HUDEP-2 (cell line): ENCODE measurements around the gene CTU1.
A peak's percentile ranks its signal among the peaks of the same experiment; 100 is the strongest.
"Not testable (repeated sequence)": the region's sequence is repeated elsewhere in the genome, so short reads cannot be mapped to it uniquely, and the experiment has no call there.

Experiments used
- DNase-seq, 76 experiments: peaks; one replicate each; lab custom pipeline; 2025; ENCODE audit not compliant: unreplicated experiment in 76 of 76; lab: John Stamatoyannopoulos, UW

Gene CTU1

GRCh38 chr19:51108066-51108804 is at the start of gene CTU1:
TSS of gene CTU1 (minus strand) at chr19:51108409. CDS start at chr19:51104569, 3,840 bp downstream.
- peak; percentile 76 to 100 (median 99) for DNase-seq

DNA sequence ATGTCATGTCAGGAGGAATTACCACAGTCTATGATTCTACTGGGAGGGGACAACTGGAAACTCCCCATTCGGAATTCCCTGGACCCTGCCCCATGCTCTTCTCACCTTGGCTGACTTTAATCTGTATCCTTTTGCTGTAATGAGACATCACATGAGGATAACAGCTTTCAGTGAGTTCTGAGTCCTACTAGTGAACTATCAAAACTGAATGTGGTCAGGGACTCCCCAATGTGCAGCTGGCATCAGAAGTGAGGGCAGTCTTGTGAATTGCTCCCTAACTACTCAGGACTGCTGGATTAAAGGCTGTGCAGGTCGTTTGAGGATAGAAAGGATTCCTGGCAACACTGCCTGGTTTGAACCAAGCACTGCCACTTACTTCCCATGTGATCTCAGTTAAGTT is 49.1 kb upstream of the CTU1 start:
- no peak for DNase-seq

- no peak for DNase-seq
These were observed 48.5 kb upstream of the CTU1 start for GRCh38 chr19:51156710-51157109.

- DNase-seq: no peak
These were observed 42.4 kb upstream of the CTU1 start for GRCh38 chr19:51150627-51151026.

DNA sequence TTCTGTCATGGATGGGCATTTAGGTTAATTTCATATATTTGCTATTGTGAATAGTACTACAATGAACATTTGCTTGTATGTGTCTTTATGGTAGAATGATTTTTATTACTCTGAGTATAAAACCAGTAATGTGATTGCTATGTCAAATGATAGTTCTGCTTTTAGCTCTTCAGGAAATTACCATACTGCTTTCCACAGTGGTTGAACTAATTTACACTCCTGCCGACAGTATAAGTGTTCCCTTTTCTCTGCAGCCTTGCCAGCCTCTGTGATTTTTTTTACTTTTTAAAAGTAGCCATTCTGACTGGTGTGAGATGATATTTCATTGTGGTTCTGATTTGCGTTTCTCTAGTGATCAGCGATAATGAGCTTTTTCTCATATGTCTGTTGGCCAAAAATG is 40.4 kb upstream of the CTU1 start:
- DNase-seq: no peak

DNA sequence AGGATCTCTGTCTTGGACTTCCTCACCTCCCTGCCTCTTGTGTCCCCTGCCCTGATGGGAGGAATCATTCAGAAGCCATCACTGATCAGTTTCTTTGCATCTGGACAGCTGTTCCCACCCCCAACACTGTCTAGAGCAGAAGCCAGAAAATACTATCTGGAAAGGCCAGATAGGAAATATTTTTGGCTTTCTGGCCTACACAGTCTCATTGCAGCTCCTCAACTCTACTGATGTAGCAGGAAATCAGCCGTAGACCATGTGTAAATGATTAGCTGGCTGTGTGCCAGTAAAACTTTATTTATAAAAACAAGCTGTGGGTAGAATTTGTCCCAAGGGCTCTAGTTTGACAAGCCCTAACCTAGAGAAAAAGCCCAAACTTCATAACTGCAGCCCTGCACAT is 39.5 kb upstream of the CTU1 start:
- peak in 8 of 76 experiments; percentile 7 to 40 (median 22) for DNase-seq

DNA sequence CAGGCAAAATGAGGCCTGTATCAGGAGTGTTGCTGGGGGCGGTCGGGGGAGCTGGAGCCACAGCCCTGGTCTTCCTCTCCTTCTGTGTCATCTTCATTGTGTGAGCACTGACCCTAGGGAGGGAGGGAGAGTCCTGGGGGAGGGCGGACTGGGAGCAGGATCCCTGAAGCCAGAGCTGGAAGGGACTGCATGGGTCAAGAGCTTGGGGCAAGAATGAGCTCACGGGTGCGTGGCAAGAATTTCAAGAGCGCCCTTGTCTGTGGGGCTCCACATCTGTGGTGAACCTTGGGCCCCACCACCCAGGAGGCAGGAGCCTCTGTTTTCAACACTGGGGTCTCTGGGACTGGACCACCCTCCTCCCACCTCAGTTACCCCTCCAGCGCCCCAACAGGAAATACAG is 38.5 kb upstream of the CTU1 start:
- DNase-seq: no peak

DNA sequence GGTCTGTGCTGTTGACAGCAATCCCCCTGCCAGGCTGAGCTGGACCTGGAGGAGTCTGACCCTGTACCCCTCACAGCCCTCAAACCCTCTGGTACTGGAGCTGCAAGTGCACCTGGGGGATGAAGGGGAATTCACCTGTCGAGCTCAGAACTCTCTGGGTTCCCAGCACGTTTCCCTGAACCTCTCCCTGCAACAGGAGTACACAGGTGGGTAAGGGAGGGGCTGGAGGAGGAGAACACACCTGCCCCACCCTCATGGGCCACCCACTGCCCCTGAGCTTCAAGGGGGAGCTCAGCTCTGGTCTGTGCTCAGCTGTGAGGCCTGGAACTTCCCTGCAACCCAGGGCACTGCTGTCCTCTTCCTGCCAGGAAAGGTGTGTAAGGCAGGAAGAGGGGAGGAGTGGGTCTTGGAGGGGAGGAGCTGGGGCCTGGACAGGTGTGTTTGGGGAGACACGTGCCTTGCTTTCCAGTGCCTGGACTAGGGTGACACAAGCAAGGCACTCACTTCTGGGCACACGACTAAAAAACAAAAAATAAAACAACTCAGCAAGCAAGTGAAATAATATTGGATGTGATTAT is 37.8 kb upstream of the CTU1 start:
- DNase-seq: no peak

- no peak for DNase-seq
These were observed 36.4 kb upstream of the CTU1 start for GRCh38 chr19:51144482-51145045.

GRCh38 chr19:51143486-51143885 is 35.3 kb upstream of the CTU1 start:
- no peak for DNase-seq

- DNase-seq: not testable (repeated sequence)
These were observed 34.7 kb upstream of the CTU1 start for GRCh38 chr19:51142809-51143475.

- no peak for DNase-seq
These were observed 33.9 kb upstream of the CTU1 start, which contains the start of gene SIGLEC7 for GRCh38 chr19:51142119-51142518. TSS of gene SIGLEC7 (plus strand) at chr19:51142301. CDS start at chr19:51142370, 69 bp downstream.

DNA sequence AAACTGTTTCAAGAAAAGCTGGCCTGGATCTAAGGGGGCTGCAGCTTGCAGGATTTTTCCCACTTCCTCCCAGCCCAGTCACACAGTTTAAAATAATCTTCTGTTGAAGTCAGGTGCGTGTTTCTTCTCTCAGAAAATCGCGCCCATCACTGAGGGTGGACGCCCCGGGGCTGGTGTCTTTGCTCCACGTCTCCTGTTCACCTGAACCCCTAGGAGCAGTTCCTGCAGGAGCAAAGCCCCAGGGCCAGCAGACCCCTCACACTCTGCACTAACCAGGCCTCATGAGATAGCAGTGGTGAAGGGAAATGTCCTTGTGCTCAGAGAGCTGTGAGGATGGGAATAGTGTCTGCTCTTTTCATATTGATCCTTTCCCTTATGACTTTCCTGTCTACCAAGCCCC is 33.0 kb upstream of the CTU1 start:
- no peak for DNase-seq

DNA sequence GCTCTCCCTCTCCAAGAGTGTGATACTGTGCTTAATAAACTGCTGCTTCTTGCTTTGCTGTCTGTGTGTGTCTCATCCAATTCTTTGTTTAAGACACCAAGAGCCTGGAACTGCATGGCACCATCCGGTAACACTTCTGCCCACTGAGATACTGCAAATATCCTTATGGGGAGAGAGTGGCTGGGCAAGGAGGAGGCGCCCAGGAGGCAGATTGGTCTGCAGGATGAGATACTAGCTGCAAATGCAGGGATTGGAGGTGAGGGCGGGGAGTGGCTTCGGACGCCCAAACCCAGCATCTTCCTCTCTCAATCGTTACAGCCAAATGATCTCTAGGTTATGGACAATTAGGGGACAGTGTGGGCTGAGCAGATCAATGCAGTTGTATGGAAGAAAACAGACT is 32.2 kb upstream of the CTU1 start:
- no peak for DNase-seq

GRCh38 chr19:51139299-51140014 is 31.2 kb upstream of the CTU1 start:
- DNase-seq: no peak

- no peak for DNase-seq
These were observed 30.4 kb upstream of the CTU1 start for GRCh38 chr19:51138549-51138979.

DNA sequence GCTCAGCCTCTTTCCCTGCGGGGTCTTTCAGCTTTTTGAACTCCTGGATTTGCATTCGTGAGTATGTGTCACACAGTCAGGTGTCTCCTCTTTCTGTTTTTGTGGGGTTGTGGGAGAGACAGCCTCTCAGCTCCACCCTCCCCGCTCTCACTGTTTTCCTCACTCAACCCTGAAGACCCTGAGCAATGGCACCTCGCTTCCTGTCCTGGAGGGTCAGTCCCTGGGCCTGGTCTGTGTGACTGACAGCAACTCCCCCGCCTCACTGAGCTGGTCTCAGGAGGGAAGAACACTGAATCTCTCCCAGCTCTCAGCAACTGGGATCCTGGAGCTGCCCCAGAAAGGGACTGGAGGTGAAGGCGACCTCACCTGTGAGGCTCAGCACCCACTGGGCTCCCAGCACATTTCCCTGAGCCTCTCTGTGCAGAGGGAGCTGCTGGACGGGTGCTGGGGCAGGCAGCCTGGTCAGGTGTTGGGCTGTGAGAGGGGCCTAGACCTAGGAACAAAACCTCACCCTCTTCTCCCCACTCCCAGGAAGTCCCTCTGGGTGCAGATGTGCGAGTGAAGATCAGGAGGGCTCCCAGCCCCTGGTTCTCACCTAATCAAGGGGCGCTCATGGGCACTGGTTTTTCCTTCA is 29.7 kb upstream of the CTU1 start:
- no peak for DNase-seq

GRCh38 chr19:51136851-51137551 is 28.8 kb upstream of the CTU1 start:
- DNase-seq: no peak

DNA sequence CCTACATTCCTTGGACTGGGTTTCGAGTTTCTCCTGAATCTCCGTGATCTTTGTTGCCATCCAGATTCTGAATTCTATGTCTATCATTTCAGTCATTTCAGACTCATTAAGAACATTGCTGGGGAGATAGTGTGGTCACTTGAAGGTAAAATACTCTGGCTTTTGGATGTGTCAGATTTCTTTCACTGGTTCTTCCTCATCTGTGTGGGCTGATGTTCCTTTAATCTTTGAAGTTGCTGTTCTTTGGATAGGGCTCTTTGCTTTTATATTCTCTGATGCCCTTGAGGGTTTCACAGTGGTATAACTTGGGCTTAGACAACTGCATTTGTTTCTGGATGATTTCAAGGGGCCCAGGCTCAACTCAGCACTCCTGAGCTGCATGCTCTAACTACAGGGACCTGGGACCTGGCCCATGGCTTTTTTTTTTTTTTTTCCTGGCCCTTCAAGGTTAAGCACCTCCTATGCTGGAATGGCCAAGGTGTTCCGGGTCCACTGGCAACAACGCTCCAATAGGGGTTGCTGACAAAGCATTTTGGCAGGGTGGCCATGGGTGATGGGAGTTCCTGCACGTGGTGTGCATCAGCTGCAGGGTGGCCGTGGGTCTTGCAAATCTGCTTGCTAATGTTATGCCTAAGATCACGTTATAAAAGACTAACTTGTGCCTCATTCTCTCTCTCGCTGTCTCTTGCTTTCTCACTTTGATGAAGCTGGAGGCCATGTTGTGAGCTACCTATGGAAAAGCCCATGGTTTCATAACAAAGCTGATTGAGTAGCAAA is 28.0 kb upstream of the CTU1 start:
- no peak for DNase-seq
